GM18499 (cell line): ENCODE measurements around the gene RAP1A.

ENCODE experiments used
- ATAC-seq: cut with Tn5 transposase; IDR thresholded peaks from one replicate; pipeline ENCODE4 v1.9.1; 2021; ENCODE audit warnings: moderate number of reproducible peaks; ENCODE audit not compliant: insufficient read depth, unreplicated experiment

The RAP1A gene

DNA sequence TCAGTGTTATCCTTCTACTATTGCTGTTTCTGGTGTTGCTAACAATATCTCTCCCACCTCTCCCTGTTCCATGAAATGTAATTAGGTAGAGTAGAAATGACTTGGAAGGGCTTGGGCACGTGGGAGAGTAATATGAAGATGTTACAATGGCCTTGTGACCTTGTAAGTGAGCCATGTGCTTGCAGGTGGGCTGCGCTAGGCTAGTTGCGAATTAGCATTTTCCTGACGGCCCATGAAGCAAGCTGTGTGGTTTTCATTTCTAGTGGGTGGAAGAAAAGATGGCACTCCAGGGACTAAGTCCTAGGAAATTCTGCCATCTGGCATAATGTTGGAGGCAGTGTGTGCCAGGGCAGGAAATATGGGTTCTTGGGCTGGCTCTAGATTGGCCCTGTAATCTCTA is 128.4 kb downstream of the RAP1A start:
- no peak for ATAC-seq

DNA sequence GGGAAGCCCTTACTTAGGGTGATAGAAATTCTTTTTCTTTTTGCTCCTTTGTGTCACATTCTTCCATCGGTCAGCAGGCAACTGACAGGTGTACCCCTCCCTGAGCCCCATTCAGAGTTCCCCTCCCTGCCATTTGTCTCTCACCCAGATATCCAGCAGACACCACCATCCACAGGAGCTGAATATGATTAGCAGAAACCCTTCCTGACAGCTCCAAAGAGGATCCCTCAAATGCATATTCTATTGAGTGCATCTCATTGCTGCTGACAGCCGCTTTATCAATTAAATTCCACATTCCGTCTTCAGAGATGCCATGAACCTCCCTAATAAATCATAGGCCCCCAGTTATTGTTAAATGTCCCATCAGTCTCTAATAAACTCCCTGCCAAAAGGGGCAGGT is 130.0 kb downstream of the RAP1A start:
- ATAC-seq, result no peak

DNA sequence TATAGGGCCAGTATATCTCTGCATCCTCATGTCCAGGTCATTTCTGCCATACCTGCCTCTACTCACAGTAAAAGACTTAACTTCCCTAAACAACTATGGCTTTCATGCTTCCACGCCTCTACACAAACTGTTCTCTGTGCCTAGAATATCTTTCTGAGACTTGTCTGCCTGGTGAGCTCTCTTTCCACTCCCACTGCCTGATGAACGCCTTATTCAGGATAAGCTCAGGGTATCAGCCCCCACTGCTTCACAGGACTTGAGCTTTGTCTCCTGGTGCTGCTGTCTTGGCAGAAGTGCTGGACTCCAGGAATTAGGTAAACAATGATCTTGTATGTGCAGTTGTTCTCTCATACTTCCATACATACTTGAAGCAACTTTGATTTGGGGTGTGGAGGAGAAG is 131.3 kb downstream of the RAP1A start:
- no peak for ATAC-seq

DNA sequence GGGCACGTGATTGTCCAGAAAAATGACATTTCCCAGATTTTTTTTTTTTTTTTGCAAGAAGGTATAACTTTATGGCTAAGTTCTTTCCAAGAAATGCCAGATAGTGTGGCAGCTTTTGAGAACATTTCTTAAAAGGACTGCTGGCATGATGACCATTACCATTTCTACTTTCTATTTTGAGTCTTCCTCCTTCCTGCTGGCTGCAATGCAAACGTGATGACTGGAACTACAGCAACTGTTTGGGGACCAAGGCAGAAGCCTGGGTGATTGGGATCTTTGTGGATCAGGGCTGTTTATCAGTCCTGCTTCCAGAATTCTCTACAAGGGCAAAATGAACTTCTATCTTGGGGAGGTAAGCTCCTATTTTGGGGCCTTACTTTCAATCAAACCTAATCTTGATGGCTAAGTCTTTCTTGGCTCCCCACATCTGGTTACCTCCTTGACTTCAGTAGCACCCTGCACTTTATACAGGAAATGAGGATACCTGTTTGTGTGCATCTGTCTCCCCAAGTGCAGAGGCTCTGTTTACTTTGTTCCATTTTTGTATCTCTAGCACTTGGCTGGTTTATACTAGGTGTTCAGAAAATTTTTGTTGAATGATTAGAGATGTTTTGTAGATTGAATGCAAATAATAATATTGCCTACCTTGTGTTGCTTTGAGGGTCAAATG is 132.5 kb downstream of the RAP1A start:
- ATAC-seq, result no peak

DNA sequence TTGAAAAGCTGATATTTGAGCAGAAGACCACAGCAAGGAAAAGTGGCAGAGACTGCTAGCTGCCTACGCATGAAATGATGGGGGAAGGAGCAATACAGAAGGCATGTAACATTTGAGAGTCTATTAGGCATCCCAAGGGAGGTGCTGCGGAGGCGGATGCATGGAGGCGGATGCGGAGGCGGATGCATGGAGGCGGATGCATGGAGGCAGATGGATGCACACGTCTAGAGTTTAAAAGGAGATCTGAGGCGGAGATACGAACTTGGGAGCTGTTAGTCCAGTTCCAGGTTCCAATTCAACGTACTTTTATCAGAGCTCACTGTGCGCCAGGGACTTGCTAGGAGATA is 135.4 kb downstream of the RAP1A start:
- no peak for ATAC-seq

DNA sequence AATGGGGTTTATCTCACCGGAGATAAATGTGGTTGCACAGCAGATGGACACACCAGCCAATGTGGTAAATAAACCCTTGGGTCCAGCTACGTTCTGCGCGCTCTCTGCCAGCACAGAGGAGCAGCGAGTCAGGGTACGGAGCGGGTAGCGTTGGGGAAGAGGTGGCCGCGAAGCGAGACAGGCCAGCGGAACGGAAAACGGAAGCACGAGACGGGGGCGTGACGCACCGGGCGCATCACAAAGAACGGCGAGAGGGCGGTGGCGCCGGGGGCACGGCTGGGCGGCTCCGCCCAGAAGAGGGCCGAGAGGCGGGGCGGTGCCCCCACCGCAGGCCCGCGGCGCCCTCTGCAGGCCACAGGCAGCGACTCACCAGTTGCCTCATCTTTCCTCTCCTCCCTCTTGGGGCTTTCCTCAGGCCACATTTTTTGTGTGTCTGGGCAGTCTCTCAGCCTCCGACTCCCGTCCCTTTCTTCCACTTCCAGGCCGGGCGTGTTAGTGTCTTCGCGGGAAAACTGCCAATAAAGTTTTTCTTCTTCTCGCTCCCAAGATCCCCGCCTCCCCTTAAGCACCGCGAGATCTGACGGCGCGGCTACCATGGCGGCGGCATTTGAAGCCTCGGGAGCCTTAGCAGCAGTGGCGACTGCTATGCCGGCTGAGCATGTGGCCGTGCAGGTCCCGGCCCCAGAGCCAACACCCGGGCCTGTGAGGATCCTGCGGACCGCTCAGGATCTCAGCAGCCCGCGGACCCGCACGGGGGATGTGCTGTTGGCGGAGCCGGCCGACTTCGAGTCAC is 135.9 kb downstream of the RAP1A start, which contains the start of gene DDX20:
TSS of gene DDX20 (plus strand) at position 571 of the 793 bp plus-strand sequence. CDS start at position 595, 24 bp downstream.
- peak; percentile 73 for ATAC-seq

DNA sequence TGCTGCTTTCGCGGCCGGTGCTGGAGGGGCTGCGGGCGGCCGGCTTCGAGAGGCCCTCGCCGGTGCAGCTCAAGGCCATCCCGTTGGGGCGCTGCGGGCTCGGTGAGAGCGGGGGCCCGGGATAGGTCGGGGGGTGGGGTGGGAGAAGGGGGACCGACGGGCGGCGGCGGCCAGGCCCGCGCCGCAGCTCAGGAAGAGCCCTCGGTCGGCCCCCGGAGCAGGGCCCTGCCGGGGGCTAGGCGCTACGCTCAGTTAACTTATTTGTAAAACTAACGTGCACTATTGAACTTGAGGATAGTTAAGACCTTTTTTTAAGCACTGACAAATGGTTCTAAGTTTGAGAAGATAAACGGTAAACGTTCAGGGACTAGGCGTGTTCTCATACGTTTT is 136.5 kb downstream of the RAP1A start:
- ATAC-seq, result peak; percentile 7

DNA sequence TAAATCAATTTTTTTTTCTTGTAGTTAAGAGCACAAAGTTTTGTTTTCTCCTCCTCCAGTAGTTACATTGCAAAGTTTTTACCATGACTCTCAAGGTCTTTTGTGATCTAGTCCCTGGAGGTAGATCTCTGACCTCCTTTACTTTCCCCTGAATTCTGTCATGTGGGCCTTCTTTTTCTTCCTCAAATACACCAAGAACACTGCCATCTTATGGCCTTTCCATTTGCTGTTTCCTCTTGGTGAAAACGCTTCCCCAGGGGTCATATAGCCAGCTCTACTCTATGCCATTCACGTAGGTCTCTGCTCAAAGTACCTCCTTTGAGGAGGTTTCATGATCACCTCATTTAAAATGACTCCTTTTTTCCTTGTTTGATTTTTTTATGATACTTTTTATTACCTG is 138.8 kb downstream of the RAP1A start:
- no peak for ATAC-seq

DNA sequence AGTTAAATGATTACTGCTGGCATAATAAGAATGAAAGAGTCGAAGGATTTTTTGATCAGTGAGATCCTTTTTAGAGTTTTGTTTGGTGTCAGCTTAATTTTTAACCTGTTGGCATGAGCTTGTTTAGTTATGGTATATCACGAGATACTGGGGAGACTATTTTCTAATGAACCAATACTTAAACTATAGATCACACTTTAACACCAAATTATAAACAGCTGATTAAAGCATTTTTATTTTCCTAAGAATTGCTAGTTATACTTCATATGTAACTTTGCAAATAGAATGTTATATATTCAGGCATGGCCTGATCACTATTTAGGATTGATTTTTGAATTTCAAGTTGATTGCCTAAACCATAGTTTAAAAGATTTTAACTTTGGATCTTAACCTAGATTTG is 142.1 kb downstream of the RAP1A start:
- no peak for ATAC-seq

DNA sequence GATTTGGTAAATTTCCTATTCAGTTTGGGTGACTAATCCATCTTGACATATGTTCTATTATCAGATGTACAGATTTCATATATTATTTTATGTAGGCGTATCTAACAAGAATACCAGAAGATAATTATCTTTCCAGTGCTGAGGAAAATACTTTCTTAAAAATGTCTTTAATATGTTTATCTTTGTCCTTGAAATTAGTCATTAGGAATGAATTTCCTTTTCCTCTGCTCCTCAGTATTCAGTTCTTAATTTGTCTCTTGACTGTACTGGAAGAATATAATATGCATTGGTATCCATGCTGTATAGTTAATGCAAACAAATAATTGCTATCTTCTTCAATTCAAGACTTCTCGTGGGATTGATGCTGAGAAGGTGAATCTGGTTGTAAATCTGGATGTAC is 142.7 kb downstream of the RAP1A start:
- no peak for ATAC-seq
